ENCODE measurements around the gene RAET1E. TPM values are rescaled to one million over a fixed set of nuclear protein-coding genes. Genes with fewer than 3 reads are reported as not detected.
A peak's percentile ranks its signal among the peaks of the same experiment; 100 is the strongest.

Gene RAET1E
- total RNA-seq, 1 experiment from 2014 or later = not detected

GRCh38 chr6:149871182-149871581, 26.7 kb downstream of the RAET1E start:
- Mint-ChIP-seq H3K27ac (ENCODE audit: unreplicated experiment) (no peak overlapping the region), H3K4me1 (ENCODE audit: low read depth, unreplicated experiment) (peaks cover 14% of the 10 kb centered on the region), H3K9me3 (ENCODE audit: low read depth, unreplicated experiment) (no peaks in the 10 kb centered on the region), H3K27me3 (ENCODE audit: unreplicated experiment) (no peaks in the 10 kb centered on the region), H3K36me3 (ENCODE audit: insufficient read depth, unreplicated experiment) (no peaks in the 10 kb centered on the region), H3K4me3 (ENCODE audit: low read depth, unreplicated experiment) (no peak overlapping the region)
- TF ChIP-seq CTCF (IDR thresholded peaks at IDR 0.05; ENCODE audit: unreplicated experiment) = no peak
- CTCF ChIA-PET = no interaction called here
- intact Hi-C loops (cut with micrococcal nuclease; ENCODE audit: unreplicated experiment) = no loop called here
- DNase-seq = no peak
- no TSS peak for BruUV-seq (replicated peaks)

- Mint-ChIP-seq H3K36me3 (ENCODE audit: insufficient read depth, unreplicated experiment) (no peaks in the 10 kb centered on the region), H3K27me3 (ENCODE audit: unreplicated experiment) (no peaks in the 10 kb centered on the region), H3K4me1 (ENCODE audit: low read depth, unreplicated experiment) (peaks cover 14% of the 10 kb centered on the region), H3K9me3 (ENCODE audit: low read depth, unreplicated experiment) (no peaks in the 10 kb centered on the region), H3K27ac (ENCODE audit: unreplicated experiment) (no peak overlapping the region), H3K4me3 (ENCODE audit: low read depth, unreplicated experiment) (no peak overlapping the region)
- no TSS peak for BruUV-seq (replicated peaks)
- no peak for TF ChIP-seq CTCF (IDR thresholded peaks at IDR 0.05; ENCODE audit: unreplicated experiment)
- CTCF ChIA-PET = no interaction called here
- DNase-seq = no peak
- intact Hi-C loops (cut with micrococcal nuclease; ENCODE audit: unreplicated experiment) = loop anchor here (5.0 to 10.0 kb wide), 2 partner anchors 37 to 55 kb away; partner anchors contain the start of gene RAET1G
Measured at GRCh38 chr6:149869275-149869892, 28.5 kb downstream of the RAET1E start.

- Mint-ChIP-seq H3K4me1 (ENCODE audit: low read depth, unreplicated experiment) (peaks cover 14% of the 10 kb centered on the region), H3K4me3 (ENCODE audit: low read depth, unreplicated experiment) (no peak overlapping the region), H3K9me3 (ENCODE audit: low read depth, unreplicated experiment) (no peaks in the 10 kb centered on the region), H3K27me3 (ENCODE audit: unreplicated experiment) (no peaks in the 10 kb centered on the region), H3K36me3 (ENCODE audit: insufficient read depth, unreplicated experiment) (peaks cover 9% of the 10 kb centered on the region), H3K27ac (ENCODE audit: unreplicated experiment) (no peak overlapping the region)
- intact Hi-C loops (cut with micrococcal nuclease; ENCODE audit: unreplicated experiment) = loop anchor here (5.0 to 10.0 kb wide), 2 partner anchors 36 to 57 kb away; partner anchors contain the start of gene RAET1G
- DNase-seq = peak; percentile 44
- no peak for TF ChIP-seq CTCF (IDR thresholded peaks at IDR 0.05; ENCODE audit: unreplicated experiment)
- CTCF ChIA-PET = interaction anchor here (0.7 kb wide), 1 partner anchor 27 kb away, joined by 3 read pairs; no protein-coding TSS in a partner anchor
- BruUV-seq (replicated peaks) = no TSS peak
Measured at GRCh38 chr6:149867876-149868640, 29.9 kb downstream of the RAET1E start.

- no TSS peak for BruUV-seq (replicated peaks)
- Mint-ChIP-seq H3K9me3 (ENCODE audit: low read depth, unreplicated experiment) (no peaks in the 10 kb centered on the region), H3K4me3 (ENCODE audit: low read depth, unreplicated experiment) (peak overlapping the region; percentile 80), H3K27me3 (ENCODE audit: unreplicated experiment) (no peaks in the 10 kb centered on the region), H3K27ac (ENCODE audit: unreplicated experiment) (no peak overlapping the region), H3K4me1 (ENCODE audit: low read depth, unreplicated experiment) (peaks cover 29% of the 10 kb centered on the region), H3K36me3 (ENCODE audit: insufficient read depth, unreplicated experiment) (peaks cover 30% of the 10 kb centered on the region)
- CTCF ChIA-PET = interaction anchor here (0.9 to 1.4 kb wide), 3 partner anchors 17 to 273 kb away, joined by 3 to 6 read pairs (median 3); no protein-coding TSS in a partner anchor
- peak; percentile 52 for TF ChIP-seq CTCF (IDR thresholded peaks at IDR 0.05; ENCODE audit: unreplicated experiment)
- no peak for DNase-seq
- intact Hi-C loops (cut with micrococcal nuclease; ENCODE audit: unreplicated experiment) = loop anchor here (5.0 to 10.0 kb wide), 2 partner anchors 33 to 60 kb away; partner anchors contain the start of gene RAET1G
Measured at GRCh38 chr6:149864578-149865535, 33.1 kb downstream of the RAET1E start.

Data from Calu3 (cell line).